Activated CD4-positive, CD25-positive, alpha-beta regulatory T cell treated with anti-CD3 and anti-CD28 coated beads, Interleukin-2, amount 50 U/mL, for 24 hours (primary cell): Measurements from ENCODE around the gene MFSD12.

Experiments used
- ATAC-seq, 2 donors: fragments of 150-1000 bp; cut with Tn5 transposase; one replicate each; pipeline ENCODE4 v1.10.0; 2021; ENCODE audit warnings: mild to moderate bottlenecking in 1 of 2, moderate library complexity in 1 of 2

MFSD12 gene

GRCh38 chr19:3557461-3558248, at the start of gene MFSD12:
Gene MFSD12, minus strand, starts transcription at chr19:3557586. Its CDS starts 183 bp downstream, at chr19:3557403.
- ATAC-seq = peak; percentile 91 to 92

- ATAC-seq = peak in 1 of 2 donors; percentile 60
Measured at GRCh38 chr19:3606690-3607289, 49.4 kb upstream of the MFSD12 start, which contains the start of gene TBXA2R. Gene TBXA2R, minus strand, starts transcription at chr19:3606875. Its CDS starts 6,241 bp downstream, at chr19:3600634.

GRCh38 chr19:3606174-3606689, 48.8 kb upstream of the MFSD12 start:
- peak in 1 of 2 donors; percentile 43 for ATAC-seq

GRCh38 chr19:3605770-3606169, 48.4 kb upstream of the MFSD12 start:
- ATAC-seq = no peak

- no peak for ATAC-seq
Measured at GRCh38 chr19:3605361-3605760, 48.0 kb upstream of the MFSD12 start.

GRCh38 chr19:3604987-3605343, 47.6 kb upstream of the MFSD12 start:
- no peak for ATAC-seq

- ATAC-seq = no peak
Measured at GRCh38 chr19:3604227-3604986, 47.0 kb upstream of the MFSD12 start.

GRCh38 chr19:3603121-3603811, 45.9 kb upstream of the MFSD12 start:
- ATAC-seq = no peak

- ATAC-seq = no peak
Measured at GRCh38 chr19:3601021-3601420, 43.6 kb upstream of the MFSD12 start.

GRCh38 chr19:3599776-3600187, 42.4 kb upstream of the MFSD12 start:
- no peak for ATAC-seq

- ATAC-seq = no peak
Measured at GRCh38 chr19:3595521-3596061, 38.2 kb upstream of the MFSD12 start.

GRCh38 chr19:3593156-3593555, 35.8 kb upstream of the MFSD12 start:
- no peak for ATAC-seq

- no peak for ATAC-seq
Measured at GRCh38 chr19:3591876-3592613, 34.7 kb upstream of the MFSD12 start.

- ATAC-seq = no peak
Measured at GRCh38 chr19:3590991-3591659, 33.7 kb upstream of the MFSD12 start.

- no peak for ATAC-seq
Measured at GRCh38 chr19:3589949-3590348, 32.6 kb upstream of the MFSD12 start.

- no peak for ATAC-seq
Measured at GRCh38 chr19:3589439-3589838, 32.1 kb upstream of the MFSD12 start.

GRCh38 chr19:3586707-3587346, 29.4 kb upstream of the MFSD12 start:
- no peak for ATAC-seq

GRCh38 chr19:3586127-3586626, 28.8 kb upstream of the MFSD12 start:
- ATAC-seq = no peak

GRCh38 chr19:3585301-3586126, 28.1 kb upstream of the MFSD12 start, which contains the start of gene GIPC3:
Gene GIPC3, plus strand, starts transcription at chr19:3585478. Its CDS starts 120 bp downstream, at chr19:3585598.
- no peak for ATAC-seq
